NCI-H2107 (cell line): Measurements from ENCODE around the gene DIO1.

Source experiments
- DNase-seq: peaks from one replicate; lab custom pipeline; 2025; lab: John Stamatoyannopoulos, UW

DIO1 gene

GRCh38 chr1:53894644-53895043, 657 bp downstream of the DIO1 start:
- DNase-seq, result no peak

- DNase-seq, result no peak
Measured at GRCh38 chr1:53895421-53895820, 1.4 kb downstream of the DIO1 start.

GRCh38 chr1:53896635-53897229, 2.7 kb downstream of the DIO1 start:
- no peak for DNase-seq

GRCh38 chr1:53899206-53899628, 5.2 kb downstream of the DIO1 start:
- no peak for DNase-seq

GRCh38 chr1:53899708-53900107, 5.7 kb downstream of the DIO1 start:
- DNase-seq, result no peak

- DNase-seq, result no peak
Measured at GRCh38 chr1:53902235-53903138, 8.5 kb downstream of the DIO1 start.

- DNase-seq, result no peak
Measured at GRCh38 chr1:53905509-53905908, 11.5 kb downstream of the DIO1 start.

GRCh38 chr1:53906121-53906520, 12.1 kb downstream of the DIO1 start:
- no peak for DNase-seq

GRCh38 chr1:53909946-53910345, 16.0 kb downstream of the DIO1 start:
- no peak for DNase-seq

GRCh38 chr1:53911442-53911841, 17.5 kb downstream of the DIO1 start:
- DNase-seq, result no peak

GRCh38 chr1:53913352-53914033, 19.5 kb downstream of the DIO1 start:
- DNase-seq, result no peak

- DNase-seq, result no peak
Measured at GRCh38 chr1:53918343-53918742, 24.4 kb downstream of the DIO1 start.

- DNase-seq, result no peak
Measured at GRCh38 chr1:53919675-53920066, 25.7 kb downstream of the DIO1 start.

- no peak for DNase-seq
Measured at GRCh38 chr1:53927376-53927881, 33.4 kb downstream of the DIO1 start.

GRCh38 chr1:53929246-53929960, 35.4 kb downstream of the DIO1 start:
- no peak for DNase-seq

GRCh38 chr1:53930932-53931331, 36.9 kb downstream of the DIO1 start:
- no peak for DNase-seq

- DNase-seq, result no peak
Measured at GRCh38 chr1:53931523-53931922, 37.5 kb downstream of the DIO1 start.

GRCh38 chr1:53934170-53934765, 40.3 kb downstream of the DIO1 start:
- no peak for DNase-seq

GRCh38 chr1:53936430-53936829, 42.4 kb downstream of the DIO1 start:
- DNase-seq, result no peak

- no peak for DNase-seq
Measured at GRCh38 chr1:53938136-53938830, 44.3 kb downstream of the DIO1 start.
